Peyer's patch (tissue), 4 donors: ENCODE data around the gene PCDH1. TPM values are rescaled to one million over a fixed set of nuclear protein-coding genes. Genes with fewer than 3 reads are reported as not detected.
"Not testable (repeated sequence)": the region's sequence is repeated elsewhere in the genome, so short reads cannot be mapped to it uniquely, and the experiment has no call there.

Experiments used
- DNase-seq, 3 donors: peaks; one replicate each; pipeline ENCODE4 v3.0.0-alpha.2; 2017 to 2019
- H3K27ac ChIP-seq, 4 donors: fragments of 200-600 bp; sonication (generic); one replicate each; pipeline ENCODE4 v1.5.1; 2016 to 2019
- H3K27me3 ChIP-seq, 2 donors: fragments of 200-600 bp; sonication (generic); one replicate each; pipeline ENCODE4 v1.5.1; 2019
- H3K36me3 ChIP-seq, 3 donors: fragments of 200-600 bp; sonication (generic); one replicate each; pipeline ENCODE4 v1.5.1; 2016 to 2019
- H3K4me1 ChIP-seq, 4 donors: fragments of 200-600 bp; sonication (generic); one replicate each; pipeline ENCODE4 v1.5.1; 2016 to 2019
- H3K4me3 ChIP-seq, 4 donors: fragments of 200-600 bp; sonication (generic); 1 replicate in 3 of 4; 2 replicates in 1 of 4; pipeline ENCODE4 v1.5.1; 2016 to 2019; ENCODE audit warnings: mild to moderate bottlenecking in 1 of 4
- H3K9me3 ChIP-seq, 4 donors: fragments of 200-600 bp; sonication (generic); one replicate each; pipeline ENCODE4 v1.5.1; 2016 to 2019; ENCODE audit warnings: mild to moderate bottlenecking in 1 of 4
- POLR2A ChIP-seq, 2 donors: fragments of 450-650 bp; IDR thresholded peaks; one replicate each; pipeline ENCODE4 v1.5.1; 2017; ENCODE audit warnings: antibody characterized with exemption in 2 of 2, mild to moderate bottlenecking in 2 of 2, moderate library complexity in 2 of 2
- total RNA-seq, 4 donors: library from RNA; depleted of rRNA; stranded (reverse); fragments of >200 nt; gene quantifications; one replicate each; pipeline ENCODE4 v1.1.0, GENCODE V29; 2016
- TF ChIP-seq, protein P1 (sequence below), 6 experiments: fragments of 450-650 bp in 4 of 6; fragments of 200-600 bp in 2 of 6; sonication (generic) in 1 of 6; IDR thresholded peaks; one replicate each; pipeline ENCODE4 v1.5.1; 2017 to 2019; ENCODE audit warnings: antibody characterized with exemption in 6 of 6, mild to moderate bottlenecking in 3 of 6, moderate library complexity in 1 of 6

Gene PCDH1
- total RNA-seq, 4 donors from 2014 or later: 64.4 to 169 (median 164) TPM

GRCh38 chr5:141897425-141897824 lies 19.2 kb upstream of the PCDH1 start:
- no peak for DNase-seq
- Histone ChIP-seq H3K36me3 (no peaks in the 10 kb centered on the region), H3K4me3 (no peak overlapping the region), H3K4me1 (no peaks in the 10 kb centered on the region), H3K27me3 (no peaks in the 10 kb centered on the region), H3K9me3 (no peaks in the 10 kb centered on the region), H3K27ac (no peak overlapping the region)
- TF ChIP-seq, protein P1, sequence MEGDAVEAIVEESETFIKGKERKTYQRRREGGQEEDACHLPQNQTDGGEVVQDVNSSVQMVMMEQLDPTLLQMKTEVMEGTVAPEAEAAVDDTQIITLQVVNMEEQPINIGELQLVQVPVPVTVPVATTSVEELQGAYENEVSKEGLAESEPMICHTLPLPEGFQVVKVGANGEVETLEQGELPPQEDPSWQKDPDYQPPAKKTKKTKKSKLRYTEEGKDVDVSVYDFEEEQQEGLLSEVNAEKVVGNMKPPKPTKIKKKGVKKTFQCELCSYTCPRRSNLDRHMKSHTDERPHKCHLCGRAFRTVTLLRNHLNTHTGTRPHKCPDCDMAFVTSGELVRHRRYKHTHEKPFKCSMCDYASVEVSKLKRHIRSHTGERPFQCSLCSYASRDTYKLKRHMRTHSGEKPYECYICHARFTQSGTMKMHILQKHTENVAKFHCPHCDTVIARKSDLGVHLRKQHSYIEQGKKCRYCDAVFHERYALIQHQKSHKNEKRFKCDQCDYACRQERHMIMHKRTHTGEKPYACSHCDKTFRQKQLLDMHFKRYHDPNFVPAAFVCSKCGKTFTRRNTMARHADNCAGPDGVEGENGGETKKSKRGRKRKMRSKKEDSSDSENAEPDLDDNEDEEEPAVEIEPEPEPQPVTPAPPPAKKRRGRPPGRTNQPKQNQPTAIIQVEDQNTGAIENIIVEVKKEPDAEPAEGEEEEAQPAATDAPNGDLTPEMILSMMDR (IDR thresholded peaks at IDR 0.05): no peak
- no peak for TF ChIP-seq POLR2A (IDR thresholded peaks at IDR 0.05)

DNA sequence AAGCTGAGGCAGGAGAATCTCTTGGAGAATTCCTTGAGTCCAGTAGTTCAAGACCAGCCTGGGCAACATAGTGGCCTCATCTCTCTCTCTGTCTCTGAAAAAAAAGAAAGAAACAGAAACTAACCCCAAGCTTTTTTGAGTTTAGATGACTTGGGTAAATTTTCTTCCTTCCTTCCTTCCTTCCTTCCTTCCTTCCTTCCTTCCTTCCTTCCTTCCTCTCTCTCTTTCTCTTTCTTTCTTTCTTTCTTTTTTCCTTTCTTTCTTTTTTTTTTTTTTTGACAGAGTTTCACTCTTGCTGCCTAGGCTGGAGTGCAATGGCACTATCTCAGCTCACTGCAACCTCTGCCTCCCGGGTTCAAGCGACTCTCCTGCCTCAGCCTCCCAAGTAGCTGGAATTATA lies 12.2 kb upstream of the PCDH1 start:
- DNase-seq, H3K4me1 ChIP-seq: not testable (repeated sequence)

DNA sequence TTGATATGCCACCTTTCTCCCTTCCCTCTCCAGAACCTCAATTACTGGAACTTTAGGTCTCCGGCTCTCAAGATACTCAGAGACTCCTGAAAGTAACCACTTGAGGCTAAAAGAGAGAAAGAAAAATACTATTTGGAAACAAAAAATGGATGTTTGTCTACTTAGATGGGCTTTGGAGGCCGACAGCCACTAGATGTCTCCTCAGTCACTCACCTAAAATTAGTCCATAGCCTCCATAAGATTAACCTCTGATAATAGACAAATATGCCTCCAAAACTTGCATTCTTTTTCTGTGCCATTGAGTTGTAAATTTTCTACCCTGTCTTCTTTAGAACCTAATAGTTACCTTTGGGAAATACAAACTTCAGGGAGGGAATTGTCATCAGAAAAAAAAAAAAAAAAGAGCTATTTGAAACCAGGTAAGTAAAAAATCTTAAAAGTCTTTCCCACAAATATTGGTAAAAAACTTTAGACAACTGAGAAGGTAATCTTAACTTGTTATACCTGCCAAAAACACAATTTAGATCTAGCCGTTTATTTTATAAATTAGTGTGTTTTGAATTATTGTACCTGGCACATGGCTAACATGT lies 11.2 kb upstream of the PCDH1 start:
- no peaks in the 10 kb centered on the region for H3K9me3 ChIP-seq
- H3K36me3 ChIP-seq: no peaks in the 10 kb centered on the region
- H3K27me3 ChIP-seq: no peaks in the 10 kb centered on the region
- no peak overlapping the region for H3K4me3 ChIP-seq
- DNase-seq: no peak
- TF ChIP-seq, protein P1 (IDR thresholded peaks at IDR 0.05): peak in 3 of 6 experiments; percentile 9 to 25 (median 18)
- no peak for TF ChIP-seq POLR2A (IDR thresholded peaks at IDR 0.05)
- H3K27ac ChIP-seq: no peak overlapping the region
- H3K4me1 ChIP-seq: no peaks in the 10 kb centered on the region

More for the DNA sequence above, 12.2 kb upstream of the PCDH1 start:
- H3K27ac ChIP-seq, H3K36me3 ChIP-seq, H3K27me3 ChIP-seq, H3K9me3 ChIP-seq, H3K4me3 ChIP-seq: not testable (repeated sequence)

- no peak for TF ChIP-seq POLR2A (IDR thresholded peaks at IDR 0.05)
- TF ChIP-seq, protein P1 (IDR thresholded peaks at IDR 0.05): no peak
- H3K4me1 ChIP-seq: peaks cover 0 to 1% (median under 1%) of the 10 kb centered on the region in 4 donors
- no peaks in the 10 kb centered on the region for H3K36me3 ChIP-seq
- no peak overlapping the region for H3K27ac ChIP-seq
- no peak for DNase-seq
- H3K4me3 ChIP-seq: no peak overlapping the region
- peaks cover 0 to 10% of the 10 kb centered on the region in 2 donors for H3K27me3 ChIP-seq
- no peaks in the 10 kb centered on the region for H3K9me3 ChIP-seq
Observed at GRCh38 chr5:141883892-141884318, 5.7 kb upstream of the PCDH1 start.

DNA sequence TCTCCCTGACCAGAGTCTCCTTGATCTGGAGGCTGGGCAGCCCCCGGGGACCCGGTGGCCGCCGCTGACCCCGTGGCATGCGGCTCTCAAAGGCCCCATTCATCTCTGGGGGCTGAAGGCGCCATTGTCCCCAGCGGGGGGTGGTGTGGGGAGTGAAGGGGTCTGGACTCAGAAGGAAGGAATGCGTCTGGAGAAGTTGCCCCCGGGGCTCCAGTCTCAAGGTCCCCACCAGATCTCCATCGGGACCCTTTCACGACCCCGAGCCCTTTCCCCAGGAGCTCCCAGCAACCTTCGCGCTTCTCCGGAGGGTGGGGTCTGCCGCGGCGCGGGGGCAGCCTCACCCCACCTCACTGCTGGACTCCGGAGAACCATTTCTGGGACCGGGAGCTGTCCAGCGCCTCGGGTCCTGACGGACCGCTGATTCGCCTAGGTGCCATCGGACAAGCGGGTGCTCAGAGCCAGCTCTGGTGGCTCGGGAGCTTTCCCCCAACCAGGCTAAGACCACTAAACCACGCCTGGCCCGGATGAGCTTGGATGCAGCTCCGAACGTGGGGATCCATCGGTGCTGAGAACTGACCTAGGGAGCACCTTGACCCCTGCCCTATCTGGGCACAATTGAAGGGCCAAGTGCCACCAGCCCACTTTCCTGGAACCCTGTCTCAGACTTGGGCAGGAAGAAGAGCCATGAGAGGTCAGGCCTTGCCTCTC lies 5.1 kb upstream of the PCDH1 start:
- no peak for TF ChIP-seq POLR2A (IDR thresholded peaks at IDR 0.05)
- TF ChIP-seq, protein P1 (IDR thresholded peaks at IDR 0.05): no peak
- peaks cover 0 to 10% of the 10 kb centered on the region in 2 donors for H3K27me3 ChIP-seq
- no peaks in the 10 kb centered on the region for H3K36me3 ChIP-seq
- DNase-seq: peak in 1 of 3 donors; percentile 53
- H3K4me1 ChIP-seq: peaks cover 0 to 7% (median 5%) of the 10 kb centered on the region in 4 donors
- no peak overlapping the region for H3K4me3 ChIP-seq
- no peaks in the 10 kb centered on the region for H3K9me3 ChIP-seq
- H3K27ac ChIP-seq: no peak overlapping the region

DNA sequence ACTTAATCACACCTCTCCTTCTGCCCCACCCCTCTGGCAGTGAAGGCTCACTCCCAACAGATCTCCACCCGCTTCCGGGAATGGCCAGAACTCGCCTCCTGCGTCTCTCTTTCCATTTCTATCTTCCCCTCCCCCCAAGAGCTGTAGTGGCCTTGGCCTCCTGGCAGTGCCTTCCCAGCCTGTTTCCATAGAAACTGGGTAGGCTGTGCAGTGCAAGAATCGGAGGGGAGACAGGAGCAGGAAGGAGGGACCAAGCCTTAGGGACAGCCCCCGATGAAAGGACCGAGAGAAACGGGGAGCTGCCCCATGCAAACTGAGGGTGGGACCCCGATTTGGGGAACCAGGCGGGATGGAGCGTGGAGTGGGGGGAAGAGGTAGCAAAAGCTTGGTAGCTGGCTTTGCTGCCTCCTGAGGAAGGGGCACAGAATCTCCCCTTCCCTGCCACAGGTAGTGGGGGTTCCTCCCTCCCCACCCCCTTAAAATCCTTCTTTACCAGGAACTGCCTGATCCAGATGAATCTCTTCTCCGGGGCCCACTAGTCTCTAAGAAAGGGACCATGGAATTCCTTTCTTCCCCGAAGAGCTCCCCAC lies 4.5 kb upstream of the PCDH1 start:
- peaks cover 0 to 14% (median 8%) of the 10 kb centered on the region in 4 donors for H3K4me1 ChIP-seq
- H3K27ac ChIP-seq: no peak overlapping the region
- no peak for DNase-seq

More for the DNA sequence above, 4.5 kb upstream of the PCDH1 start:
- H3K27me3 ChIP-seq: peaks cover 0 to 10% of the 10 kb centered on the region in 2 donors
- H3K4me3 ChIP-seq: no peak overlapping the region
- no peaks in the 10 kb centered on the region for H3K36me3 ChIP-seq
- no peak for TF ChIP-seq POLR2A (IDR thresholded peaks at IDR 0.05)
- TF ChIP-seq, protein P1 (IDR thresholded peaks at IDR 0.05): no peak
- H3K9me3 ChIP-seq: no peaks in the 10 kb centered on the region
